Epithelial cell of esophagus (primary cell): ENCODE results near the gene ANTKMT.
A peak's percentile ranks its signal among the peaks of the same experiment; 100 is the strongest.

Source experiments
- DNase-seq: peaks from one replicate; pipeline ENCODE4 v3.0.0; 2010; ENCODE audit warnings: low read depth
- H3K4me3 ChIP-seq: 2 replicates; pipeline ENCODE4 v1.5.1; 2011; ENCODE audit warnings: mild to moderate bottlenecking, low read length, control low read depth
- CTCF ChIP-seq: IDR thresholded peaks from 2 replicates; pipeline ENCODE4 v1.5.1; 2011; ENCODE audit warnings: low read depth, mild to moderate bottlenecking, low read length, control low read depth, inconsistent platforms; ENCODE audit not compliant: insufficient read depth; ENCODE audit errors: missing control alignments

ANTKMT gene

GRCh38 chr16:678858-679813, 41.8 kb upstream of the ANTKMT start:
- peak; percentile 44 for DNase-seq
- TF ChIP-seq CTCF = no peak
- H3K4me3 ChIP-seq = peak overlapping the region; percentile 45

GRCh38 chr16:679814-680624, 40.9 kb upstream of the ANTKMT start, which contains the start of gene STUB1:
STUB1 (plus strand) TSS chr16:680410; CDS start chr16:680526, 116 bp downstream.
- no peak for TF ChIP-seq CTCF
- DNase-seq = peak; percentile 89
- peak within 1 kb of the TSS; percentile 84 for H3K4me3 ChIP-seq

- no peak for DNase-seq
- no peak for TF ChIP-seq CTCF
Measured at GRCh38 chr16:680625-680945, 40.4 kb upstream of the ANTKMT start.

GRCh38 chr16:680967-681745, 39.8 kb upstream of the ANTKMT start:
- peak overlapping the region; percentile 84 for H3K4me3 ChIP-seq
- peak; percentile 56 for DNase-seq
- peak; percentile 3 for TF ChIP-seq CTCF

More at GRCh38 chr16:680625-680945, 40.4 kb upstream of the ANTKMT start:
- H3K4me3 ChIP-seq = peak overlapping the region; percentile 84

- DNase-seq = no peak
- peak overlapping the region; percentile 84 for H3K4me3 ChIP-seq
- TF ChIP-seq CTCF = no peak
Measured at GRCh38 chr16:681746-682427, 39.1 kb upstream of the ANTKMT start.
